Measurements from ENCODE around the gene KNDC1.
A peak's percentile ranks its signal among the peaks of the same experiment; 100 is the strongest.

KNDC1 gene

DNA sequence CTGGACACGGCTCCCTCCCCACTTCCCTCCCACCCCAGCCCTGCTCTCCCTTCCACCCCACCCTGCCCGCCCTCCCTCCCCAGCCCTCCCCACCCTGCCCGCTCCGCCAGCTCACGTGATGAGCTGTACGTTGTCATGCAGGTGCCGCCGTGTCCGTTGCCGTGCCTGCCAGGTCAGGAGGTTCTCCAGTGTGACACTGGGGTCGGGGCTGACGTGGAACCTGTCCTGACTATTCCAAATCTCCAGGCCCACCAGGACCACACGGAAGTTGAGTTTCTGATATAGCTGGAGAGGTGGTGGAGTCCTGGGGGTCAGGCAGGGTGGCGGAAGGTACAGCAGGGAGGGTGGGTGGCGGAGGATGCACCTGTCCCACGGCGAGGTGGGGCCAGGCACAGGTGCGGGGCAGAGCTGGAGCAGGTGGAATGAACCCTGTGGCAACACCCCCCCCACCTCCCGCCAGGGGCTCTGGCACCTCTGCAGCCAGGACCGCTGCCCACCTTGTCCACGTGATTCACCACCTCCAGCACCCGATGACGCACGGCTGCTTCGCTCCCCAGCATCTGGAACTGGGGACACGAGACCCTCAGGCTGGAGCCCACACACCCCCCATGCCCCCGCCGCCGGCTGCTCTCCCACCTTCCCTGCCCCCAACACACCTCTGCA, 112.4 kb downstream of the KNDC1 start:
- ChIA-PET POLR2A (no interaction called here), CTCF (no interaction called here)
- DNase-seq (ENCODE audit: low read depth, low spot score): no peak
- no peak overlapping the region for H3K4me3 ChIP-seq (ENCODE audit: low read depth, low read length)
- TF ChIP-seq, protein P1, sequence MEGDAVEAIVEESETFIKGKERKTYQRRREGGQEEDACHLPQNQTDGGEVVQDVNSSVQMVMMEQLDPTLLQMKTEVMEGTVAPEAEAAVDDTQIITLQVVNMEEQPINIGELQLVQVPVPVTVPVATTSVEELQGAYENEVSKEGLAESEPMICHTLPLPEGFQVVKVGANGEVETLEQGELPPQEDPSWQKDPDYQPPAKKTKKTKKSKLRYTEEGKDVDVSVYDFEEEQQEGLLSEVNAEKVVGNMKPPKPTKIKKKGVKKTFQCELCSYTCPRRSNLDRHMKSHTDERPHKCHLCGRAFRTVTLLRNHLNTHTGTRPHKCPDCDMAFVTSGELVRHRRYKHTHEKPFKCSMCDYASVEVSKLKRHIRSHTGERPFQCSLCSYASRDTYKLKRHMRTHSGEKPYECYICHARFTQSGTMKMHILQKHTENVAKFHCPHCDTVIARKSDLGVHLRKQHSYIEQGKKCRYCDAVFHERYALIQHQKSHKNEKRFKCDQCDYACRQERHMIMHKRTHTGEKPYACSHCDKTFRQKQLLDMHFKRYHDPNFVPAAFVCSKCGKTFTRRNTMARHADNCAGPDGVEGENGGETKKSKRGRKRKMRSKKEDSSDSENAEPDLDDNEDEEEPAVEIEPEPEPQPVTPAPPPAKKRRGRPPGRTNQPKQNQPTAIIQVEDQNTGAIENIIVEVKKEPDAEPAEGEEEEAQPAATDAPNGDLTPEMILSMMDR (IDR thresholded peaks at IDR 0.05; ENCODE audit: insufficient read depth, low read length, missing control alignments): no peak

- H3K4me3 ChIP-seq (ENCODE audit: low read depth, low read length): no peak overlapping the region
- TF ChIP-seq, protein P1 (IDR thresholded peaks at IDR 0.05; ENCODE audit: insufficient read depth, low read length, missing control alignments): no peak
- POLR2A ChIA-PET: no interaction called here
- CTCF ChIA-PET: no interaction called here
- DNase-seq (ENCODE audit: low read depth, low spot score): no peak
These were observed 113.0 kb downstream of the KNDC1 start for GRCh38 chr10:133272964-133273420.

GRCh38 chr10:133273534-133274143, 113.6 kb downstream of the KNDC1 start:
- POLR2A ChIA-PET: no interaction called here
- no peak for DNase-seq (ENCODE audit: low read depth, low spot score)
- TF ChIP-seq, protein P1 (IDR thresholded peaks at IDR 0.05; ENCODE audit: insufficient read depth, low read length, missing control alignments): no peak

DNA sequence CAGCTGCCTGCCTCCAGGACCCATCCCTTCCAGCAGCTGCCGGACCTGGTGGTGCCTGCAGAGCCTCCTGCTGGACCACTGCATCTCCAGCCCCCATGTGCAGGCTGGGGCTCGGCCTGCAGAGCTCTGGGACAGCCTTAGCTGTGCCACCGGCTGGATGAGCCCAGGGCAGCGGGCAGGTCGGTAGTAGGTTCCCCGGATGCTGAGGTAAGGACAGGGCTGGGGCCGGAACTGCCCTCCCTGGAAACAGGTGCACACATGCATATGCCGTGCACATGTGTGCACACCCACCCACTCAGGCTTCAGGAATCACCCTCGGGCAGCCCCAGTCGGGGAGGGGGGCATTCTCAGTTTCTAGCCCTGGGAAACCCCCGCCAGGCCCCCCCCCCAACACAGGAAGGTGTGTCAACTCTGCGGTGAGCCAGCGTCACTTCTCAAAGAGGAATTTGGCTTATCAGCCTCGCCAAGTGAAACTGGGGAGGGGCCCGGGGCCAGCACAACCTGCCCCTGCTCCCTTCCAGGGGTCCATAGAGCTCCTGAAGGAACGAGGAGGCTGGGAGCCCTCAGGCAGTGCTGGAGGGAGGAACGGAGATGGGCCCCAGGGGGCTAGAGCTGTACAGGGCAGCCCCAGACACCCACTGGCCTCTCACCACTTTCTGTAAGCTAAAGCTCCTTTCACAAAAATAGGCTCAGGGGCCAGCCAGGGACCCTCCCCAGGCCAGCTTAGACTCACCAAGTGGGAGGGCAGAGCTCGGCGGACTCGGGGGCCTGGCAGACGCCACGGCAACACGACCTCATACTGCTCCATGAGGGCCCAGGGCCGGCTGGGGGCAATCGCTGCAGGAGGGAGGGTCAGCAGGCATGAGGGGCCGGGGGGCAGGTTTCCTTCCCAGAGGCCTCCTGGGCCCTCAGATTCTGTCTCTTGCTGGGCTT, 115.0 kb downstream of the KNDC1 start:
- POLR2A ChIA-PET: interaction anchor here (0.7 kb wide), 1 partner anchor 14 kb away, joined by 3 read pairs; no protein-coding TSS in a partner anchor
- TF ChIP-seq, protein P1 (IDR thresholded peaks at IDR 0.05; ENCODE audit: insufficient read depth, low read length, missing control alignments): peak; percentile 4
- H3K4me3 ChIP-seq (ENCODE audit: low read depth, low read length): no peak overlapping the region
- CTCF ChIA-PET: interaction anchor here (0.6 to 1.2 kb wide), 3 partner anchors 9 to 32 kb away, joined by 3 read pairs; no protein-coding TSS in a partner anchor
- no peak for DNase-seq (ENCODE audit: low read depth, low spot score)

More at GRCh38 chr10:133273534-133274143, 113.6 kb downstream of the KNDC1 start:
- CTCF ChIA-PET: no interaction called here
- H3K4me3 ChIP-seq (ENCODE audit: low read depth, low read length): no peak overlapping the region

- DNase-seq (ENCODE audit: low read depth, low spot score): no peak
- H3K4me3 ChIP-seq (ENCODE audit: low read depth, low read length): no peak overlapping the region
- ChIA-PET POLR2A (interaction anchor here (0.7 kb wide), 1 partner anchor 13 kb away, joined by 3 read pairs; no protein-coding TSS in a partner anchor), CTCF (interaction anchor here (0.6 to 1.2 kb wide), 3 partner anchors 9 to 31 kb away, joined by 3 read pairs; no protein-coding TSS in a partner anchor)
- TF ChIP-seq, protein P1 (IDR thresholded peaks at IDR 0.05; ENCODE audit: insufficient read depth, low read length, missing control alignments): no peak
These were observed 115.7 kb downstream of the KNDC1 start for GRCh38 chr10:133275684-133276092.
